SU-DHL-6 (cell line): Measurements from ENCODE around the gene ABCG1.

Source experiments
- CTCF ChIP-seq: fragments of 200-600 bp; sonication (generic); IDR thresholded peaks from one replicate; pipeline ENCODE4 v1.5.1; 2017; ENCODE audit warnings: antibody characterized with exemption, mild to moderate bottlenecking, low read length, moderate library complexity; ENCODE audit not compliant: insufficient read depth, poor library complexity, severe bottlenecking
- EZH2phosphoT487 ChIP-seq: fragments of 200-600 bp; sonication (generic), shearing (Covaris generic); conservative IDR thresholded peaks from 2 replicates; pipeline ENCODE4 v1.6.1; 2018; ENCODE audit warnings: mild to moderate bottlenecking, antibody characterized with exemption, low read length, moderate library complexity, mixed read lengths

GRCh38 chr21:42189860-42190485 lies 29.0 kb upstream of the ABCG1 start:
- TF ChIP-seq CTCF (no peak), EZH2phosphoT487 (no peak)
